ENCODE measurements around the gene FMO3.

- TF ChIP-seq POLR2AphosphoS5 (IDR thresholded peaks at IDR 0.05; ENCODE audit: low read depth, low read length) = no peak
- TF ChIP-seq TAF1 (IDR thresholded peaks at IDR 0.05; ENCODE audit: borderline replicate concordance, insufficient read depth, low read length) = no peak
Observed at GRCh38 chr1:171084091-171084490, 6.6 kb upstream of the FMO3 start.
